Measurements from ENCODE around the gene LPP.

LPP gene

GRCh38 chr3:188241883-188242282, 87.9 kb downstream of the LPP start:
- Histone ChIP-seq H3K27me3 (ENCODE audit: insufficient read depth, low read length, poor library complexity) (no peaks in the 10 kb centered on the region), H3K18ac (ENCODE audit: low read length) (no peak overlapping the region), H2BK15ac (replicated peaks; ENCODE audit: low read depth) (no peak overlapping the region), H2BK120ac (ENCODE audit: low read depth, low read length) (no peak overlapping the region), H3K4ac (ENCODE audit: low read depth, low read length) (no peak overlapping the region), H3K79me1 (ENCODE audit: low read length) (peaks cover 8% of the 10 kb centered on the region), H3K4me1 (ENCODE audit: control insufficient read depth, low read depth, low read length) (no peaks in the 10 kb centered on the region), H2BK5ac (ENCODE audit: low read length) (no peak overlapping the region), H3K27ac (ENCODE audit: low read depth, low read length) (no peak overlapping the region), H3K23ac (ENCODE audit: low read length) (no peak overlapping the region), H3K56ac (ENCODE audit: low read length) (no peak overlapping the region), H3K4me2 (ENCODE audit: low read length) (no peak overlapping the region), H3K79me2 (ENCODE audit: control insufficient read depth, insufficient read depth, low read length) (peaks cover 5% of the 10 kb centered on the region), H3K36me3 (ENCODE audit: control insufficient read depth, insufficient read depth, low read length) (no peaks in the 10 kb centered on the region), H2AK5ac (ENCODE audit: low read length) (no peak overlapping the region), H3K4me3 (ENCODE audit: low read length) (no peak overlapping the region), H4K8ac (ENCODE audit: low read depth, low read length) (no peak overlapping the region), H3K9ac (ENCODE audit: low read length) (no peak overlapping the region), H4K5ac (ENCODE audit: low read length) (no peak overlapping the region)
- WGBS (ENCODE audit: extremely low coverage, insufficient coverage, low lambda C conversion rate): no CpG with 5 or more reads among the region's 3 CpGs
- no peak for DNase-seq

GRCh38 chr3:188242436-188243123, 88.6 kb downstream of the LPP start:
- Histone ChIP-seq H3K4me1 (ENCODE audit: control insufficient read depth, low read depth, low read length) (no peaks in the 10 kb centered on the region), H2BK120ac (ENCODE audit: low read depth, low read length) (no peak overlapping the region), H3K79me1 (ENCODE audit: low read length) (peaks cover 8% of the 10 kb centered on the region), H3K9ac (ENCODE audit: low read length) (no peak overlapping the region), H3K18ac (ENCODE audit: low read length) (no peak overlapping the region), H3K79me2 (ENCODE audit: control insufficient read depth, insufficient read depth, low read length) (peaks cover 5% of the 10 kb centered on the region), H3K23ac (ENCODE audit: low read length) (no peak overlapping the region), H3K4ac (ENCODE audit: low read depth, low read length) (no peak overlapping the region), H3K4me3 (ENCODE audit: low read length) (no peak overlapping the region), H2BK15ac (replicated peaks; ENCODE audit: low read depth) (no peak overlapping the region), H4K5ac (ENCODE audit: low read length) (no peak overlapping the region), H3K27ac (ENCODE audit: low read depth, low read length) (no peak overlapping the region), H3K27me3 (ENCODE audit: insufficient read depth, low read length, poor library complexity) (no peaks in the 10 kb centered on the region), H4K8ac (ENCODE audit: low read depth, low read length) (no peak overlapping the region), H2BK5ac (ENCODE audit: low read length) (no peak overlapping the region), H3K36me3 (ENCODE audit: control insufficient read depth, insufficient read depth, low read length) (no peaks in the 10 kb centered on the region), H3K4me2 (ENCODE audit: low read length) (no peak overlapping the region), H2AK5ac (ENCODE audit: low read length) (no peak overlapping the region), H3K56ac (ENCODE audit: low read length) (peak overlapping the region; percentile 27)
- DNase-seq: no peak
- 100% methylated on average over 2 of the region's 3 CpGs for WGBS (ENCODE audit: extremely low coverage, insufficient coverage, low lambda C conversion rate)

GRCh38 chr3:188243124-188243795, 89.3 kb downstream of the LPP start:
- no peak overlapping the region for H4K8ac ChIP-seq (ENCODE audit: low read depth, low read length)
- peaks cover 5% of the 10 kb centered on the region for H3K79me2 ChIP-seq (ENCODE audit: control insufficient read depth, insufficient read depth, low read length)
- H3K4me2 ChIP-seq (ENCODE audit: low read length): no peak overlapping the region
- H3K4me3 ChIP-seq (ENCODE audit: low read length): no peak overlapping the region
- H3K4me1 ChIP-seq (ENCODE audit: control insufficient read depth, low read depth, low read length): no peaks in the 10 kb centered on the region
- H2BK5ac ChIP-seq (ENCODE audit: low read length): no peak overlapping the region
- H2BK120ac ChIP-seq (ENCODE audit: low read depth, low read length): no peak overlapping the region
- H4K5ac ChIP-seq (ENCODE audit: low read length): no peak overlapping the region
- no CpG with 5 or more reads among the region's 9 CpGs for WGBS (ENCODE audit: extremely low coverage, insufficient coverage, low lambda C conversion rate)
- no peaks in the 10 kb centered on the region for H3K27me3 ChIP-seq (ENCODE audit: insufficient read depth, low read length, poor library complexity)
- H3K9ac ChIP-seq (ENCODE audit: low read length): no peak overlapping the region
- no peaks in the 10 kb centered on the region for H3K36me3 ChIP-seq (ENCODE audit: control insufficient read depth, insufficient read depth, low read length)
- H3K18ac ChIP-seq (ENCODE audit: low read length): no peak overlapping the region
- peaks cover 8% of the 10 kb centered on the region for H3K79me1 ChIP-seq (ENCODE audit: low read length)
- peak; percentile 59 for DNase-seq
- no peak overlapping the region for H3K27ac ChIP-seq (ENCODE audit: low read depth, low read length)
- no peak overlapping the region for H3K23ac ChIP-seq (ENCODE audit: low read length)
- H3K4ac ChIP-seq (ENCODE audit: low read depth, low read length): no peak overlapping the region
- H2AK5ac ChIP-seq (ENCODE audit: low read length): no peak overlapping the region
- H3K56ac ChIP-seq (ENCODE audit: low read length): no peak overlapping the region
- no peak overlapping the region for H2BK15ac ChIP-seq (replicated peaks; ENCODE audit: low read depth)

- Histone ChIP-seq H3K23ac (ENCODE audit: low read length) (no peak overlapping the region), H2BK15ac (replicated peaks; ENCODE audit: low read depth) (no peak overlapping the region), H2BK5ac (ENCODE audit: low read length) (no peak overlapping the region), H3K18ac (ENCODE audit: low read length) (no peak overlapping the region), H3K4ac (ENCODE audit: low read depth, low read length) (no peak overlapping the region), H3K9ac (ENCODE audit: low read length) (no peak overlapping the region), H3K36me3 (ENCODE audit: control insufficient read depth, insufficient read depth, low read length) (no peaks in the 10 kb centered on the region), H3K27ac (ENCODE audit: low read depth, low read length) (no peak overlapping the region), H3K79me2 (ENCODE audit: control insufficient read depth, insufficient read depth, low read length) (peaks cover 5% of the 10 kb centered on the region), H3K27me3 (ENCODE audit: insufficient read depth, low read length, poor library complexity) (no peaks in the 10 kb centered on the region), H3K4me1 (ENCODE audit: control insufficient read depth, low read depth, low read length) (no peaks in the 10 kb centered on the region), H2AK5ac (ENCODE audit: low read length) (no peak overlapping the region), H3K4me2 (ENCODE audit: low read length) (no peak overlapping the region), H3K4me3 (ENCODE audit: low read length) (no peak overlapping the region), H2BK120ac (ENCODE audit: low read depth, low read length) (no peak overlapping the region), H4K5ac (ENCODE audit: low read length) (no peak overlapping the region), H4K8ac (ENCODE audit: low read depth, low read length) (no peak overlapping the region), H3K79me1 (ENCODE audit: low read length) (peaks cover 8% of the 10 kb centered on the region), H3K56ac (ENCODE audit: low read length) (peak overlapping the region; percentile 3)
- no CpG with 5 or more reads among the region's 2 CpGs for WGBS (ENCODE audit: extremely low coverage, insufficient coverage, low lambda C conversion rate)
- no peak for DNase-seq
These were observed 90.5 kb downstream of the LPP start for GRCh38 chr3:188244395-188244861.

- H3K4me2 ChIP-seq (ENCODE audit: low read length): no peak overlapping the region
- WGBS (ENCODE audit: extremely low coverage, insufficient coverage, low lambda C conversion rate): no CpG with 5 or more reads among the region's 2 CpGs
- H3K79me1 ChIP-seq (ENCODE audit: low read length): peaks cover 4% of the 10 kb centered on the region
- H3K27me3 ChIP-seq (ENCODE audit: insufficient read depth, low read length, poor library complexity): no peaks in the 10 kb centered on the region
- no peak overlapping the region for H3K9ac ChIP-seq (ENCODE audit: low read length)
- H3K56ac ChIP-seq (ENCODE audit: low read length): no peak overlapping the region
- no peak overlapping the region for H3K4me3 ChIP-seq (ENCODE audit: low read length)
- peaks cover 7% of the 10 kb centered on the region for H3K79me2 ChIP-seq (ENCODE audit: control insufficient read depth, insufficient read depth, low read length)
- no peak for DNase-seq
- H3K27ac ChIP-seq (ENCODE audit: low read depth, low read length): no peak overlapping the region
- H3K18ac ChIP-seq (ENCODE audit: low read length): no peak overlapping the region
- H4K5ac ChIP-seq (ENCODE audit: low read length): no peak overlapping the region
- H4K8ac ChIP-seq (ENCODE audit: low read depth, low read length): no peak overlapping the region
- H3K4me1 ChIP-seq (ENCODE audit: control insufficient read depth, low read depth, low read length): no peaks in the 10 kb centered on the region
- no peak overlapping the region for H2BK5ac ChIP-seq (ENCODE audit: low read length)
- no peak overlapping the region for H2BK15ac ChIP-seq (replicated peaks; ENCODE audit: low read depth)
- no peak overlapping the region for H3K4ac ChIP-seq (ENCODE audit: low read depth, low read length)
- no peaks in the 10 kb centered on the region for H3K36me3 ChIP-seq (ENCODE audit: control insufficient read depth, insufficient read depth, low read length)
- H2BK120ac ChIP-seq (ENCODE audit: low read depth, low read length): no peak overlapping the region
- H3K23ac ChIP-seq (ENCODE audit: low read length): no peak overlapping the region
- no peak overlapping the region for H2AK5ac ChIP-seq (ENCODE audit: low read length)
These were observed 92.9 kb downstream of the LPP start for GRCh38 chr3:188246905-188247304.
